ENCODE data around the gene SMPDL3B. TPM values are rescaled to one million over a fixed set of nuclear protein-coding genes. Genes with fewer than 3 reads are reported as not detected.
"Not testable (repeated sequence)": the region's sequence is repeated elsewhere in the genome, so short reads cannot be mapped to it uniquely, and the experiment has no call there.

Gene SMPDL3B
- polyA plus RNA-seq, 1 donor (not counting 4 experiments of a cell fraction or from before 2014, with no cell fraction given), result 0.51 TPM

- no peak for TF ChIP-seq EZH2 (IDR thresholded peaks at IDR 0.05; ENCODE audit: low read length)
- no peak for TF ChIP-seq CTCF (optimal IDR thresholded peaks at IDR 0.05 in 1 of 3, IDR thresholded peaks at IDR 0.05 in 1 of 3, conservative IDR thresholded peaks at IDR 0.05 in 1 of 3; ENCODE audit: extremely low read depth in 1 of 3, insufficient read depth in 2 of 3, low read length in 3 of 3)
Observed at GRCh38 chr1:27993241-27993640, 58.4 kb downstream of the SMPDL3B start.

GRCh38 chr1:27994060-27994459, 59.3 kb downstream of the SMPDL3B start:
- DNase-seq (ENCODE audit: low read depth, low spot score) (no peak), FAIRE-seq (no peak)
- Histone ChIP-seq H3K4me3 (ENCODE audit: control insufficient read depth in 2 of 3, extremely low read depth in 1 of 3, insufficient read depth in 2 of 3, low read depth in 1 of 3, low read length in 3 of 3) (no peak overlapping the region), H3K27ac (ENCODE audit: control insufficient read depth, insufficient read depth, low read length) (no peak overlapping the region), H3K79me2 (ENCODE audit: control insufficient read depth, insufficient read depth, low read length) (no peaks in the 10 kb centered on the region), H4K20me1 (ENCODE audit: control insufficient read depth, extremely low read depth, insufficient read depth, low read length) (no peaks in the 10 kb centered on the region), H3K27me3 (ENCODE audit: control insufficient read depth, extremely low read depth, insufficient read depth, low read length) (no peaks in the 10 kb centered on the region), H3K36me3 (ENCODE audit: control insufficient read depth in 2 of 2, extremely low read depth in 1 of 2, insufficient read depth in 2 of 2, low read length in 2 of 2) (peaks cover 14 to 23% of the 10 kb centered on the region in 2 experiments), H3K4me2 (ENCODE audit: control insufficient read depth, extremely low read depth, insufficient read depth, low read depth, low read length) (no peak overlapping the region), H3K9me1 (ENCODE audit: control insufficient read depth, extremely low read depth, insufficient read depth, low read length) (no peaks in the 10 kb centered on the region), H3K4me1 (ENCODE audit: control insufficient read depth, extremely low read depth, insufficient read depth, low read length) (no peaks in the 10 kb centered on the region), H3K9ac (ENCODE audit: control insufficient read depth, extremely low read depth, insufficient read depth, low read length) (no peak overlapping the region), H3K9me3 (ENCODE audit: control insufficient read depth, low read depth, low read length) (no peaks in the 10 kb centered on the region), H2AFZ (ENCODE audit: control insufficient read depth, low read length) (no peak overlapping the region)
- TF ChIP-seq EZH2 (IDR thresholded peaks at IDR 0.05; ENCODE audit: low read length) (no peak), CTCF (optimal IDR thresholded peaks at IDR 0.05 in 1 of 3, IDR thresholded peaks at IDR 0.05 in 1 of 3, conservative IDR thresholded peaks at IDR 0.05 in 1 of 3; ENCODE audit: extremely low read depth in 1 of 3, insufficient read depth in 2 of 3, low read length in 3 of 3) (no peak)
- dilution Hi-C loops (cut with MboI; ENCODE audit: extremely low pct_ligation_motif_present, low sequenced_read_pairs), result no loop called here

More at GRCh38 chr1:27993241-27993640, 58.4 kb downstream of the SMPDL3B start:
- no peak for DNase-seq (ENCODE audit: low read depth, low spot score)
- Histone ChIP-seq H3K27me3 (ENCODE audit: control insufficient read depth, extremely low read depth, insufficient read depth, low read length) (no peaks in the 10 kb centered on the region), H3K4me1 (ENCODE audit: control insufficient read depth, extremely low read depth, insufficient read depth, low read length) (no peaks in the 10 kb centered on the region), H3K4me2 (ENCODE audit: control insufficient read depth, extremely low read depth, insufficient read depth, low read depth, low read length) (no peak overlapping the region), H3K27ac (ENCODE audit: control insufficient read depth, insufficient read depth, low read length) (no peak overlapping the region), H4K20me1 (ENCODE audit: control insufficient read depth, extremely low read depth, insufficient read depth, low read length) (no peaks in the 10 kb centered on the region), H3K36me3 (ENCODE audit: control insufficient read depth in 2 of 2, extremely low read depth in 1 of 2, insufficient read depth in 2 of 2, low read length in 2 of 2) (peaks cover 16 to 25% of the 10 kb centered on the region in 2 experiments), H3K9me1 (ENCODE audit: control insufficient read depth, extremely low read depth, insufficient read depth, low read length) (no peaks in the 10 kb centered on the region), H3K9me3 (ENCODE audit: control insufficient read depth, low read depth, low read length) (no peaks in the 10 kb centered on the region), H3K79me2 (ENCODE audit: control insufficient read depth, insufficient read depth, low read length) (no peaks in the 10 kb centered on the region), H3K9ac (ENCODE audit: control insufficient read depth, extremely low read depth, insufficient read depth, low read length) (no peak overlapping the region), H2AFZ (ENCODE audit: control insufficient read depth, low read length) (no peak overlapping the region), H3K4me3 (ENCODE audit: control insufficient read depth in 2 of 3, extremely low read depth in 1 of 3, insufficient read depth in 2 of 3, low read depth in 1 of 3, low read length in 3 of 3) (no peak overlapping the region)
- dilution Hi-C loops (cut with MboI; ENCODE audit: extremely low pct_ligation_motif_present, low sequenced_read_pairs), result no loop called here
- FAIRE-seq, result no peak

GRCh38 chr1:27994526-27994925, 59.7 kb downstream of the SMPDL3B start:
- not testable (repeated sequence) for DNase-seq (ENCODE audit: low read depth, low spot score); FAIRE-seq

More at GRCh38 chr1:27994526-27994925, 59.7 kb downstream of the SMPDL3B start:
- dilution Hi-C loops (cut with MboI; ENCODE audit: extremely low pct_ligation_motif_present, low sequenced_read_pairs); H3K4me2 ChIP-seq (ENCODE audit: control insufficient read depth, extremely low read depth, insufficient read depth, low read depth, low read length); H3K27ac ChIP-seq (ENCODE audit: control insufficient read depth, insufficient read depth, low read length); H3K9ac ChIP-seq (ENCODE audit: control insufficient read depth, extremely low read depth, insufficient read depth, low read length); H3K4me3 ChIP-seq (ENCODE audit: control insufficient read depth in 2 of 3, extremely low read depth in 1 of 3, insufficient read depth in 2 of 3, low read depth in 1 of 3, low read length in 3 of 3); H3K9me3 ChIP-seq (ENCODE audit: control insufficient read depth, low read depth, low read length); H3K79me2 ChIP-seq (ENCODE audit: control insufficient read depth, insufficient read depth, low read length); H3K4me1 ChIP-seq (ENCODE audit: control insufficient read depth, extremely low read depth, insufficient read depth, low read length); H4K20me1 ChIP-seq (ENCODE audit: control insufficient read depth, extremely low read depth, insufficient read depth, low read length); H2AFZ ChIP-seq (ENCODE audit: control insufficient read depth, low read length); H3K9me1 ChIP-seq (ENCODE audit: control insufficient read depth, extremely low read depth, insufficient read depth, low read length); H3K27me3 ChIP-seq (ENCODE audit: control insufficient read depth, extremely low read depth, insufficient read depth, low read length): not testable (repeated sequence)
- H3K36me3 ChIP-seq (ENCODE audit: control insufficient read depth in 2 of 2, extremely low read depth in 1 of 2, insufficient read depth in 2 of 2, low read length in 2 of 2), result peaks cover 14 to 23% of the 10 kb centered on the region in 2 experiments
